ENCODE measurements around the gene DCST2.

DCST2 gene

GRCh38 chr1:155043301-155043702 lies 9.7 kb upstream of the DCST2 start:
- DNase-seq (ENCODE audit: insufficient read length): no peak
- no peak for FAIRE-seq

GRCh38 chr1:155042789-155043188 lies 9.2 kb upstream of the DCST2 start:
- TF ChIP-seq TAF1 (IDR thresholded peaks at IDR 0.05; ENCODE audit: borderline replicate concordance, low read depth, low read length) (no peak), POLR2AphosphoS5 (IDR thresholded peaks at IDR 0.05; ENCODE audit: low read depth, low read length) (no peak), POLR2A (IDR thresholded peaks at IDR 0.05; ENCODE audit: low read depth, low read length) (no peak)
- DNase-seq (ENCODE audit: insufficient read length): no peak
- no peak for FAIRE-seq

More at GRCh38 chr1:155043301-155043702, 9.7 kb upstream of the DCST2 start:
- no peak for TF ChIP-seq POLR2A (IDR thresholded peaks at IDR 0.05; ENCODE audit: low read depth, low read length)
- TF ChIP-seq TAF1 (IDR thresholded peaks at IDR 0.05; ENCODE audit: borderline replicate concordance, low read depth, low read length): no peak
- no peak for TF ChIP-seq POLR2AphosphoS5 (IDR thresholded peaks at IDR 0.05; ENCODE audit: low read depth, low read length)

GRCh38 chr1:155040358-155041093 lies 6.9 kb upstream of the DCST2 start:
- FAIRE-seq (no peak), DNase-seq (ENCODE audit: insufficient read length) (no peak)
- no peak for TF ChIP-seq POLR2A (IDR thresholded peaks at IDR 0.05; ENCODE audit: low read depth, low read length)
- no peak for TF ChIP-seq TAF1 (IDR thresholded peaks at IDR 0.05; ENCODE audit: borderline replicate concordance, low read depth, low read length)
- TF ChIP-seq POLR2AphosphoS5 (IDR thresholded peaks at IDR 0.05; ENCODE audit: low read depth, low read length): no peak

- FAIRE-seq (no peak), DNase-seq (ENCODE audit: insufficient read length) (no peak)
- TF ChIP-seq POLR2A (IDR thresholded peaks at IDR 0.05; ENCODE audit: low read depth, low read length) (no peak), TAF1 (IDR thresholded peaks at IDR 0.05; ENCODE audit: borderline replicate concordance, low read depth, low read length) (no peak), POLR2AphosphoS5 (IDR thresholded peaks at IDR 0.05; ENCODE audit: low read depth, low read length) (no peak)
These were observed 5.7 kb upstream of the DCST2 start for GRCh38 chr1:155039308-155039669.

- TF ChIP-seq TAF1 (IDR thresholded peaks at IDR 0.05; ENCODE audit: borderline replicate concordance, low read depth, low read length) (no peak), POLR2A (IDR thresholded peaks at IDR 0.05; ENCODE audit: low read depth, low read length) (no peak), POLR2AphosphoS5 (IDR thresholded peaks at IDR 0.05; ENCODE audit: low read depth, low read length) (no peak)
- no peak for FAIRE-seq
- no peak for DNase-seq (ENCODE audit: insufficient read length)
These were observed 5.2 kb upstream of the DCST2 start for GRCh38 chr1:155038602-155039307.

GRCh38 chr1:155037851-155038441 lies 4.4 kb upstream of the DCST2 start:
- FAIRE-seq: no peak
- no peak for DNase-seq (ENCODE audit: insufficient read length)
- no peak for TF ChIP-seq POLR2A (IDR thresholded peaks at IDR 0.05; ENCODE audit: low read depth, low read length)
- no peak for TF ChIP-seq TAF1 (IDR thresholded peaks at IDR 0.05; ENCODE audit: borderline replicate concordance, low read depth, low read length)
- no peak for TF ChIP-seq POLR2AphosphoS5 (IDR thresholded peaks at IDR 0.05; ENCODE audit: low read depth, low read length)

GRCh38 chr1:155037043-155037442 lies 3.5 kb upstream of the DCST2 start:
- TF ChIP-seq POLR2AphosphoS5 (IDR thresholded peaks at IDR 0.05; ENCODE audit: low read depth, low read length) (no peak), POLR2A (IDR thresholded peaks at IDR 0.05; ENCODE audit: low read depth, low read length) (no peak), TAF1 (IDR thresholded peaks at IDR 0.05; ENCODE audit: borderline replicate concordance, low read depth, low read length) (no peak)
- FAIRE-seq (no peak), DNase-seq (ENCODE audit: insufficient read length) (no peak)

- FAIRE-seq (no peak), DNase-seq (ENCODE audit: insufficient read length) (no peak)
- no peak for TF ChIP-seq TAF1 (IDR thresholded peaks at IDR 0.05; ENCODE audit: borderline replicate concordance, low read depth, low read length)
- TF ChIP-seq POLR2A (IDR thresholded peaks at IDR 0.05; ENCODE audit: low read depth, low read length): no peak
- no peak for TF ChIP-seq POLR2AphosphoS5 (IDR thresholded peaks at IDR 0.05; ENCODE audit: low read depth, low read length)
These were observed 2.4 kb upstream of the DCST2 start for GRCh38 chr1:155035936-155036335.

GRCh38 chr1:155034318-155035208 lies 982 bp upstream of the DCST2 start:
- TF ChIP-seq POLR2AphosphoS5 (IDR thresholded peaks at IDR 0.05; ENCODE audit: low read depth, low read length) (no peak), POLR2A (IDR thresholded peaks at IDR 0.05; ENCODE audit: low read depth, low read length) (no peak), TAF1 (IDR thresholded peaks at IDR 0.05; ENCODE audit: borderline replicate concordance, low read depth, low read length) (no peak)
- DNase-seq (ENCODE audit: insufficient read length) (no peak), FAIRE-seq (no peak)

- TF ChIP-seq POLR2AphosphoS5 (IDR thresholded peaks at IDR 0.05; ENCODE audit: low read depth, low read length) (no peak), POLR2A (IDR thresholded peaks at IDR 0.05; ENCODE audit: low read depth, low read length) (no peak), TAF1 (IDR thresholded peaks at IDR 0.05; ENCODE audit: borderline replicate concordance, low read depth, low read length) (no peak)
- FAIRE-seq (no peak), DNase-seq (ENCODE audit: insufficient read length) (no peak)
These were observed 695 bp downstream of the DCST2 start for GRCh38 chr1:155032886-155033285.

- no peak for DNase-seq (ENCODE audit: insufficient read length)
- TF ChIP-seq POLR2A (IDR thresholded peaks at IDR 0.05; ENCODE audit: low read depth, low read length) (no peak), POLR2AphosphoS5 (IDR thresholded peaks at IDR 0.05; ENCODE audit: low read depth, low read length) (no peak), TAF1 (IDR thresholded peaks at IDR 0.05; ENCODE audit: borderline replicate concordance, low read depth, low read length) (no peak)
- no peak for FAIRE-seq
These were observed 2.7 kb downstream of the DCST2 start for GRCh38 chr1:155030899-155031298.

Measured in GM12892 (cell line).